C4-2B (cell line): Measurements from ENCODE around the gene SEMA4B.

Experiments
- H3K27ac ChIP-seq: fragments of 450-650 bp; 2 replicates; pipeline ENCODE4 v1.5.1; 2017
- ZFX ChIP-seq: fragments of 450-650 bp; IDR thresholded peaks from 2 replicates; pipeline ENCODE4 v1.6.1; 2017
- TF ChIP-seq, protein P1 (sequence below): fragments of 450-650 bp; conservative IDR thresholded peaks from 2 replicates; pipeline ENCODE4 v1.5.1; 2017; ENCODE audit warnings: mild to moderate bottlenecking

The SEMA4B gene

DNA sequence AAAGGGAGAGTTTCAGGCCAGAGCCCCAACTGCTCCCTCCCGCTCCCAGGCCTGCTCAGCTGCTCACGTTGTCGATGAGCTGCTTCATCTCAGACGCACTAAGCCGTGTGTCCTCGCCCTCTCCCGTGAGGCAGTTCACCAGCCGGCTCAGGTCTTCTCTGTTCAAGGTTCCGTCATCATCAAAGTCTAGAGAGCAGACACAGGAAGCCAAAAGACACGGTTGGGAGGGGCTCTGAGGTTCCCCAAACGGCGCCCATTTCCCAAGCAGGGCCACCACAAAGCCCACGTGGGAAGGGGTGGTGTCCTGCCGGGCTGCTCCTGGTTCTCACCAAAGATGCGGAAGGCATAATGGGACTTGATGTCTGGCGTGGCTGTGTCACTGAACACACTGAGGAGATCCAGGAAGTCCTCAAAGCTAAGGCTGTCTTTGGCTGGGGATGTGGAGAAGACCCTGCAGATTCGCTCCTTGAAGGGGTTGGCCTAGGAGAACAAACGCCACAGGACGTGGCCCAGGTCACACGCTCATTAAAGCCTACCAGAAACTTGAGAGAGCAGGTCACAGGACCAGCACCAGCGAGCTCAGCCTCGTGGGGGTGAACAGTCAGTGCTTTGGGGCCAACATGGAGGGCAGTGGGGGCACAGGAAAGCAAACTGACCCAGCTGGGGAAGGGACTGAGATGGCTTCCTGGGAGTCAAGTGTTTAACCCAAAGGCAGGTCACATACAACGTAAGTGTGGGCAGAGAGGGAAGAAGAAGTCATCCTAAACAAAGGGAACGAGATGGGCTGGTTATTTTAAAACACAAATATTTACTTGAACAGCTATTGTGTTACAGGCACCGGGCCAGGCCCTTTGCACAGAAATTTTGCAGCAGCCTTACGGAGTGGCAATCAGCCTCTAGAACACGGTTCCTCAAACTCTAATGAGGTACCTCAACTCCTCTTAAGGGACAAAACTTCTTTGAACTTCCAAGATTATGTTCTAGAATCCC, 30.2 kb downstream of the SEMA4B start:
- peak overlapping the region; percentile 94 for H3K27ac ChIP-seq
- TF ChIP-seq, protein P1, sequence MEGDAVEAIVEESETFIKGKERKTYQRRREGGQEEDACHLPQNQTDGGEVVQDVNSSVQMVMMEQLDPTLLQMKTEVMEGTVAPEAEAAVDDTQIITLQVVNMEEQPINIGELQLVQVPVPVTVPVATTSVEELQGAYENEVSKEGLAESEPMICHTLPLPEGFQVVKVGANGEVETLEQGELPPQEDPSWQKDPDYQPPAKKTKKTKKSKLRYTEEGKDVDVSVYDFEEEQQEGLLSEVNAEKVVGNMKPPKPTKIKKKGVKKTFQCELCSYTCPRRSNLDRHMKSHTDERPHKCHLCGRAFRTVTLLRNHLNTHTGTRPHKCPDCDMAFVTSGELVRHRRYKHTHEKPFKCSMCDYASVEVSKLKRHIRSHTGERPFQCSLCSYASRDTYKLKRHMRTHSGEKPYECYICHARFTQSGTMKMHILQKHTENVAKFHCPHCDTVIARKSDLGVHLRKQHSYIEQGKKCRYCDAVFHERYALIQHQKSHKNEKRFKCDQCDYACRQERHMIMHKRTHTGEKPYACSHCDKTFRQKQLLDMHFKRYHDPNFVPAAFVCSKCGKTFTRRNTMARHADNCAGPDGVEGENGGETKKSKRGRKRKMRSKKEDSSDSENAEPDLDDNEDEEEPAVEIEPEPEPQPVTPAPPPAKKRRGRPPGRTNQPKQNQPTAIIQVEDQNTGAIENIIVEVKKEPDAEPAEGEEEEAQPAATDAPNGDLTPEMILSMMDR: no peak
- TF ChIP-seq ZFX: no peak

DNA sequence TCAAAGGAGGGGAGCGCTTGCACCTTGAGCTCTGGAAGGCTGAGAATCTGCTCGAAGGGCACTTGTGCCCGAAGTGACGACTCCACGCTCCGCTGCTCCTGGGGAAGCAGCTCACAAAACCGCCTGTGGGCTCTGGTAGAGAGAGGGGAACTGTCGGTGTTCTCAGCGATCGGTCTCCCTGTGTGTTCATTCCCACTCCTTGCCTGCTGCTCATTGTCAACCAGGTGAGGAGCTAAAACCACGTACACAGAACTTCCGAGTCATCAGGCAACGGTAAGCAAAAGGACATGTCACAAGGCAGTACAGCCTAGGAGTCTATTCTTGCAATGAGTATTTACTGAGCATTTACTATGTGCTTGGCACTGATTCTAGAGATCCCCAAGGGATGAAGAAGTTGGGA, 31.1 kb downstream of the SEMA4B start:
- H3K27ac ChIP-seq: peak overlapping the region; percentile 94
- no peak for TF ChIP-seq ZFX
- TF ChIP-seq, protein P1: no peak

DNA sequence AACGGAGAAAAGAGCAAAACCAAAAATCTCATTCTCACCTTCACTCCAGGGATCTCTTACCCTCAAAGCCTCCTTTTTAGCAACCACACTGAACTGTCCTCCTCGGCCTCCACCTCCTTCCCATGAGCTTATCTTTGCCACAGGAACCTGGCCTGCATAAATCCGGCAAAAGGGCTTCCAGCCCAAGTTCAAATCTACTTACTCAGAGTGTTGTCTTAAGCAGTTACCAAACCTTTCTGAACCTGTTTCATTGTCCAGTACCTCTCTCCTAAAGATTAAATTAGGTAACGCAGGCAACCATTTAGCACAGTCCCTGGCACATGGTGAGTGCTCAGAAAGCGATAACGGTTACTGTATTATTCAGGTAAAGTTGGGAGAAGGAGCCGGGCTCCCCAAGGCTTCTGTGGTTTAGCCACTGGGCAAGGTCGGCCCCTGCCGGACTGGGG, 31.8 kb downstream of the SEMA4B start:
- no peak for TF ChIP-seq ZFX
- TF ChIP-seq, protein P1: peak; percentile 84
- peak overlapping the region; percentile 94 for H3K27ac ChIP-seq

DNA sequence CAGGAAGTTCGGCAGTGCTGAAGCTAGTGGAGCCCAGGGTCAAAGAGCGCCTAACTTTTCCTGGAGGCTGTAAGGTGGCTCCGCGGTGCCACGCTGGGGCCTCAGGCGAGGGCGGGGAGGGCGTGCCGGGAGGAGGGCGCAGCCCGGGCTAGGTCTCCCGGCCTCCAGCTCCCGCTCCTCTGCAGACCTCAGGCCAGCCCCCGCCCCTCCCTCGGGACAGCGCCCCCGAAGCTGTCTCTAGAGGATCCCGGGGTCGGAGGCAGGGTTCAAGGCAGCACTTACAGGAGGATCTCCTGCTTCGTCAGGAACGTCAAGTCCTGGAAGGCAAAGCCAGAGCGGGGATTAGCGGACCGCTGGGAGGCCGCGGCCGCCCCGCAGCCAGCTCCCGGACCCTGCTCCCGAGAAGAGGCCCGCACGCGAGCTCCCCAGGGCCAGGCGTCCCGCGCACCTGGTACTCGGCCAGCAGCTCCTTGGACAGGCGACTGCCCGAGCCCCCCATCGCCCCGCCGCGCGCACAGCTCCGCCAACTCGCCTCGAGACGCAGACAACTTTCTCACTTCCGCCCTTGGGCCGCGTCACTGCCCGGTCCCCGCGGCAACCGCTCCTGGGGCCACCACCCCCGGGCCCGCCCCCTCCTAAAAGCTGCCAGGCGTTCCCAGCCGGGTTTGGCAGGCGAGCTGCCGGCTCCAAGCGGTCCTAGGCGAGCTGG, 32.4 kb downstream of the SEMA4B start, which contains the start of gene CIB1:
Gene CIB1, minus strand, starts transcription at position 555 of the 709 bp plus-strand sequence. Its CDS starts 56 bp downstream, at position 499.
- H3K27ac ChIP-seq: peak within 1 kb of the TSS; percentile 94
- TF ChIP-seq, protein P1: no peak; the same call in 1 of the 2 replicates
- TF ChIP-seq ZFX: peak; percentile 79

DNA sequence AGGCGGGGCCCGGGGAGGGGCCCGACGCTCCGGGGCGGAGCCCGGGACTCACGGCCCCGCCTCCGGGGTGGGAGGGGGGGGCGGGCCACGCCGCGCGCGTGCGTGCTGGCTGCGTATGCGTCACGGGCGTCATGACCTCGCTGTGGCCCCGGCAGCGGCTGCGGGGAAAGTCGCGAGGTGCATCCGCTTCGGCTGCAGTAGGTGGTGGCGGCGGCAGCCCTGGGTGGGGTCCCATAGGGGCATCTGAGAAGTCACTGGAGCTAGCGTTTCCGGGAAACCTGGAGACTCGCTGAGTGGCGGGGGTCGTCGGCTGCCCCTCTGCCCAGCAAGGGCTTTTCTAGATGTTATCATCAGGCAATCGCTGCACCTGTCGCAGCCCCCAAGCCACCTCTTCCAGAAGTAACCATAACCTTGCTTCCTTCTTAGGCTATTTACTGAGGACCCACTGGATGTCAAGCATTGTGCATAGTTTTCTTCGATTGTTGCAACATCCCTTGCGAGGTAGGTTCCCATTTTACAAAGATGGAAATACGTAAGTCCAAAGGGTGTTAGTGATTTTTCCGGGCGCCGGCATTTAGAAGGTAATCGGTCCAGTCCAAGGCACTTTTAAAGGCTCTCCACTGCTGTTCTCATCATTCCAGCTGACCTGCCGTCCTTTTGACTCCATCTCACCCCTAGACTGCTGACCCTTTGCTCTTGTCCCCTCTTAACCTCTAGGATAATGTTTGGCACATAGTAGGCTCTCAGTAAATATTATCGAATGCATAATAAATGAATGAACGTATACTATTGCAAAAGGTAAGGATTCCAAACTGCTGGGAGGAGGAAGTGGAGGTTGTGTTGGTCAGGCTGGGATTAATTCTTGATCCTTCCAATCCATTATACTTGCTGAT, 33.2 kb downstream of the SEMA4B start, which contains the start of gene GDPGP1:
Gene GDPGP1, plus strand, starts transcription at position 114 of the 893 bp plus-strand sequence. CDS start 6,700 bp downstream, outside the sequence.
- H3K27ac ChIP-seq: peak within 1 kb of the TSS; percentile 94

DNA sequence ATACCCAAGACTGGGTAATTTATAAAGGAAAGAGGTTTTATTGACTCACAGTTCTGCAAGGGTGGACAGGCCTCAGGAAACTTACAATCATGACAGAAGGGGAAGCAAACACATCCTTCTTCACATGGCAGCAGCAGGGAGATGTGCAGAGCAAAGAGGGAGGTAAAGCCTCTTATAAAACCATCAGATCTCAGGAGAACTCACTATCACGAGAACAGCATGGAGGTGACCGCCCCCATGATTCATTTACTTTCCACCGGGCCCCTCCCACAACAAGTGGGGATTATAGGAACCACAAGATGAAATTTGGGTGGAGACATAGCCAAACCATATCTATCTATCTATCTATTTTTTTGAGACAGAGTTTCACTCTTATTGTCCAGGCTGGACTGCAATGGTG, 38.2 kb downstream of the SEMA4B start:
- TF ChIP-seq, protein P1: no peak
- TF ChIP-seq ZFX: no peak

More for the DNA sequence above, 33.2 kb downstream of the SEMA4B start, which contains the start of gene GDPGP1:
- TF ChIP-seq, protein P1: no peak
- TF ChIP-seq ZFX: no peak

More for the DNA sequence above, 38.2 kb downstream of the SEMA4B start:
- H3K27ac ChIP-seq: no peak overlapping the region
